Spleen (tissue), 7 donors: Measurements from ENCODE around the gene FAM53B.

Source experiments
- POLR2A ChIP-seq, 3 donors: fragments of 450-650 bp; IDR thresholded peaks; one replicate each; pipeline ENCODE4 v1.5.1; 2017; ENCODE audit warnings: antibody characterized with exemption in 3 of 3, mild to moderate bottlenecking in 1 of 3
- POLR2AphosphoS5 ChIP-seq, 3 donors: sonication (generic); formaldehyde crosslinking; IDR thresholded peaks; one replicate each; pipeline ENCODE4 v1.5.1; 2017; ENCODE audit warnings: antibody characterized with exemption in 3 of 3
- TF ChIP-seq, protein P1 (sequence below), 11 experiments: fragments of 200-600 bp in 7 of 11; fragments of 450-650 bp in 4 of 11; sonication (generic) in 4 of 11; IDR thresholded peaks in 8 of 11; conservative IDR thresholded peaks in 3 of 11; 1 replicate in 7 of 11; 2 replicates in 4 of 11; pipeline versions ENCODE4 v1.4.0 to v1.8.0; 2016 to 2021; ENCODE audit warnings: antibody characterized with exemption in 11 of 11, inconsistent platforms in 4 of 11, mild to moderate bottlenecking in 1 of 11
- donor health status: DM: no; HTN: no; CAD: no; lungs with moderate emphysema.
- donor health status: DM: no; HTN: no; CAD: no.
- donor health status: DM: no; HTN: no; CAD: no.

DNA sequence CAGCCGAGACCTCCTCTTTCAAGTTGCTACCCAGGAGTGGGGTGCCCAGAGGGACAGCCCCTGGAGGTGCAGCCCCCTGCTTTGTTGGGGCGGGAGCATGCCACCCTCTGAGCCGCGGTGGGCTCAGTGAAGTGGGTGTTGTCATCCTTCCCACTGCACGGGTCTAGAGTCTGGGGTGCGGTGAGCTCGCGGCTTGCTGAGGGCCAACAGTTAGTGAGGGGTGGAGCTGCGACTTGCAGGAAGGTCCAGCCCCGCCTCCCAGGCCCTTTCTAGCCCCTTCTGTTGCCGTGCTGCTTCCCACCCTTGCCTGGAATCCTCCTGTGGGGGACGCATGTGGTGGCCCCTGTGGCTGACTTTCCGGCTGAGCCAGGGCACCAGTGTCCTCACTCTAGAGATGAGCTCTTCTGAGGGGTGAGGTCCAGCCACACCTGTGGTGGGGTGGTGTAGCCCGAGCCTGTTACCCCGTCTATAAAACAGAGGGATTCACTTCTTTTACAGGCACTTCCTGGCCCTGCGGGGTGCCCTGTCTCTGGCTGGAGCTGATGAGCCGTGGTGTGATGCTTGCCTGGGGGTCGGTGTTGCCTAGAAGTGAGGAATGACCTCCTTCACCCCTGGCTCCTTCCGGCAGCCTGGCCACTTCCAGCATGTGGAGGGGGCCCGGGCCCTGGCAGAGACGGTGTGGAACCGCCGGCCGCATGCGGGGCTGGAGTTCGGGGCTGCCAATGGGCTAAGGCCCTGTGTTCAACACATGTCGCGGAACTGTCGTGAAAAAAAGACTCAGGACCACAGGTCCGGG lies 127.9 kb downstream of the FAM53B start:
- TF ChIP-seq, protein P1, sequence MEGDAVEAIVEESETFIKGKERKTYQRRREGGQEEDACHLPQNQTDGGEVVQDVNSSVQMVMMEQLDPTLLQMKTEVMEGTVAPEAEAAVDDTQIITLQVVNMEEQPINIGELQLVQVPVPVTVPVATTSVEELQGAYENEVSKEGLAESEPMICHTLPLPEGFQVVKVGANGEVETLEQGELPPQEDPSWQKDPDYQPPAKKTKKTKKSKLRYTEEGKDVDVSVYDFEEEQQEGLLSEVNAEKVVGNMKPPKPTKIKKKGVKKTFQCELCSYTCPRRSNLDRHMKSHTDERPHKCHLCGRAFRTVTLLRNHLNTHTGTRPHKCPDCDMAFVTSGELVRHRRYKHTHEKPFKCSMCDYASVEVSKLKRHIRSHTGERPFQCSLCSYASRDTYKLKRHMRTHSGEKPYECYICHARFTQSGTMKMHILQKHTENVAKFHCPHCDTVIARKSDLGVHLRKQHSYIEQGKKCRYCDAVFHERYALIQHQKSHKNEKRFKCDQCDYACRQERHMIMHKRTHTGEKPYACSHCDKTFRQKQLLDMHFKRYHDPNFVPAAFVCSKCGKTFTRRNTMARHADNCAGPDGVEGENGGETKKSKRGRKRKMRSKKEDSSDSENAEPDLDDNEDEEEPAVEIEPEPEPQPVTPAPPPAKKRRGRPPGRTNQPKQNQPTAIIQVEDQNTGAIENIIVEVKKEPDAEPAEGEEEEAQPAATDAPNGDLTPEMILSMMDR (IDR thresholded peaks at IDR 0.05 in 8 of 11, conservative IDR thresholded peaks at IDR 0.05 in 3 of 11), result no peak
- peak; percentile 38 to 66 (median 47) for TF ChIP-seq POLR2AphosphoS5 (IDR thresholded peaks at IDR 0.05)
- TF ChIP-seq POLR2A (IDR thresholded peaks at IDR 0.05), result no peak
